ENCODE measurements around the gene ZP2. TPM values are rescaled to one million over a fixed set of nuclear protein-coding genes. Genes with fewer than 3 reads are reported as not detected.

Gene ZP2
- total RNA-seq, 1 experiment from 2014 or later = not detected

DNA sequence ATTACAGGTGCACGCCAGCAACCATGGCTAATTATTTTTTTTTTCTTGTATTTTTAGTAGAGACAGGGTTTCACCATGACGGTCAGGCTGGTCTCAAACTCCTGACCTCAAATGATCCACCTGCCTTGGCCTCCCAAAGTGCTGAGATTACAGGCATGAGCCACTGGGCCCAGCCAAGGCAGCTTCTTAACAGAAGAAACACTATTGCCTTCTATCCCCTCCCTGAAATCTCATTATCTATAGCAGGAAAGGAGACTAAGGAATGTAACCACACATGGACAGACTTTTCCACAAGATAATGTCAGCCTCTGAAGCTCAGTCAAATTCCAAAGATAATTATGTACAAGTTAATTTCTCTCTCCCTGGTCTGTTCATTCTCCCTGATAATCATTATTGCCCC lies 5.7 kb upstream of the ZP2 start:
- no peak overlapping the region for H3K14ac ChIP-seq (ENCODE audit: insufficient read depth, low read length)
- H2AFZ ChIP-seq (ENCODE audit: low read length) = no peak overlapping the region
- no peaks in the 10 kb centered on the region for H3K23me2 ChIP-seq (ENCODE audit: insufficient read length, low read depth, low read length, poor library complexity, severe bottlenecking)
- H4K8ac ChIP-seq (replicated peaks; ENCODE audit: insufficient read length, low read depth, low read length) = no peak overlapping the region
- H3K27me3 Mint-ChIP-seq (ENCODE audit: low read depth) = peaks cover 7% of the 10 kb centered on the region
- no peak overlapping the region for H2BK20ac ChIP-seq (ENCODE audit: low read depth, low read length, poor library complexity, severe bottlenecking)
- H3K27me3 ChIP-seq (ENCODE audit: insufficient read depth, low read length) = no peaks in the 10 kb centered on the region; the same call in 1 of the 2 replicates
- peaks cover 8 to 10% of the 10 kb centered on the region in 2 experiments for H3K9me3 Mint-ChIP-seq
- no peak overlapping the region for H3K18ac ChIP-seq (ENCODE audit: insufficient read length, low read depth, low read length)
- peaks cover 28 to 29% of the 10 kb centered on the region in 2 experiments for H3K4me1 Mint-ChIP-seq
- H3K9ac ChIP-seq (ENCODE audit: extremely low read depth, insufficient read length, low read length) = no peak overlapping the region
- no CpG with 5 or more reads among the region's 2 CpGs for WGBS (ENCODE audit: extremely low coverage, insufficient read length, low lambda C conversion rate)
- no peak overlapping the region for H3K4me3 Mint-ChIP-seq
- no peak overlapping the region for H3K56ac ChIP-seq (ENCODE audit: insufficient read length, low read depth, low read length)
- H3K27ac Mint-ChIP-seq = no peak overlapping the region
- H3K4ac ChIP-seq (ENCODE audit: low read depth, low read length) = no peak overlapping the region
- H3T11ph ChIP-seq (ENCODE audit: low read length) = no peak overlapping the region
- no peak overlapping the region for H2BK120ac ChIP-seq (ENCODE audit: low read depth, low read length, poor library complexity, severe bottlenecking)
- no peak overlapping the region for H3K23ac ChIP-seq (ENCODE audit: insufficient read length, low read depth, low read length)
- no peak overlapping the region for H4K5ac ChIP-seq (ENCODE audit: insufficient read length, low read depth, low read length)
- no peak overlapping the region for H3K27ac ChIP-seq (ENCODE audit: insufficient read length, low read depth, low read length)
- H2BK5ac ChIP-seq (ENCODE audit: insufficient read length, low read length) = no peak overlapping the region
- no peaks in the 10 kb centered on the region for H4K20me1 ChIP-seq (ENCODE audit: control insufficient read depth, insufficient read depth, insufficient read length)
- H2AK5ac ChIP-seq (ENCODE audit: insufficient read length, low read length) = no peak overlapping the region
- H2BK12ac ChIP-seq (ENCODE audit: insufficient read length, low read depth, low read length) = no peak overlapping the region
- H3K9me3 ChIP-seq (ENCODE audit: control insufficient read depth, low read depth, low read length) = no peaks in the 10 kb centered on the region
- H3K4me2 ChIP-seq (ENCODE audit: insufficient read depth, insufficient read length, low read length) = no peak overlapping the region
- no peaks in the 10 kb centered on the region; the same call in 1 of the 2 replicates for H3K4me1 ChIP-seq (ENCODE audit: insufficient read depth, low read length)
- no peaks in the 10 kb centered on the region for H3K79me1 ChIP-seq (ENCODE audit: insufficient read depth, low read depth, low read length, poor library complexity, severe bottlenecking)
- no peak overlapping the region for H4K91ac ChIP-seq (ENCODE audit: insufficient read length, low read depth, low read length)
- H3K79me2 ChIP-seq (ENCODE audit: insufficient read depth, low read length) = no peaks in the 10 kb centered on the region
- peaks cover 3 to 5% (median 5%) of the 10 kb centered on the region in 3 experiments; a peak in 6 of 7 replicates for H3K36me3 Mint-ChIP-seq (ENCODE audit: insufficient read depth in 1 of 3, low read depth in 3 of 3)
- TF ChIP-seq, protein P1, sequence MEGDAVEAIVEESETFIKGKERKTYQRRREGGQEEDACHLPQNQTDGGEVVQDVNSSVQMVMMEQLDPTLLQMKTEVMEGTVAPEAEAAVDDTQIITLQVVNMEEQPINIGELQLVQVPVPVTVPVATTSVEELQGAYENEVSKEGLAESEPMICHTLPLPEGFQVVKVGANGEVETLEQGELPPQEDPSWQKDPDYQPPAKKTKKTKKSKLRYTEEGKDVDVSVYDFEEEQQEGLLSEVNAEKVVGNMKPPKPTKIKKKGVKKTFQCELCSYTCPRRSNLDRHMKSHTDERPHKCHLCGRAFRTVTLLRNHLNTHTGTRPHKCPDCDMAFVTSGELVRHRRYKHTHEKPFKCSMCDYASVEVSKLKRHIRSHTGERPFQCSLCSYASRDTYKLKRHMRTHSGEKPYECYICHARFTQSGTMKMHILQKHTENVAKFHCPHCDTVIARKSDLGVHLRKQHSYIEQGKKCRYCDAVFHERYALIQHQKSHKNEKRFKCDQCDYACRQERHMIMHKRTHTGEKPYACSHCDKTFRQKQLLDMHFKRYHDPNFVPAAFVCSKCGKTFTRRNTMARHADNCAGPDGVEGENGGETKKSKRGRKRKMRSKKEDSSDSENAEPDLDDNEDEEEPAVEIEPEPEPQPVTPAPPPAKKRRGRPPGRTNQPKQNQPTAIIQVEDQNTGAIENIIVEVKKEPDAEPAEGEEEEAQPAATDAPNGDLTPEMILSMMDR (conservative IDR thresholded peaks at IDR 0.05) = no peak
- H2BK15ac ChIP-seq (ENCODE audit: low read depth, low read length) = no peak overlapping the region
- no peak for DNase-seq
